Measurements from ENCODE around the gene CADPS2. TPM values are rescaled to one million over a fixed set of nuclear protein-coding genes. Genes with fewer than 3 reads are reported as not detected.

The CADPS2 gene
- total RNA-seq, 1 donor from 2014 or later: 19.1 TPM

- Mint-ChIP-seq H3K9me3 (no peaks in the 10 kb centered on the region), H3K27me3 (ENCODE audit: insufficient read depth, low read depth) (no peaks in the 10 kb centered on the region), H3K4me3 (no peak overlapping the region), H3K4me1 (peaks cover 29% of the 10 kb centered on the region), H3K36me3 (peaks cover under 1% of the 10 kb centered on the region), H3K27ac (no peak overlapping the region)
- no peak overlapping the region for H3K4me2 ChIP-seq
- H3K4me1 ChIP-seq: peaks cover 68% of the 10 kb centered on the region
- H4K20me1 ChIP-seq (ENCODE audit: low read depth): no peaks in the 10 kb centered on the region
- H3K4me3 ChIP-seq: no peak overlapping the region
- H2AFZ ChIP-seq (replicated peaks): no peak overlapping the region
- no peak overlapping the region for H3K9ac ChIP-seq
- H3K27ac ChIP-seq: no peak overlapping the region
- H3F3A ChIP-seq (ENCODE audit: low read depth): peaks cover 79% of the 10 kb centered on the region
- no peaks in the 10 kb centered on the region for H3K36me3 ChIP-seq
- H3K27me3 ChIP-seq: no peaks in the 10 kb centered on the region
- H3K79me2 ChIP-seq (ENCODE audit: low read depth): no peaks in the 10 kb centered on the region
- TF ChIP-seq EZH2phosphoT487 (IDR thresholded peaks at IDR 0.05): no peak
- H3K9me3 ChIP-seq (ENCODE audit: low read depth): no peaks in the 10 kb centered on the region
- no peak for DNase-seq (ENCODE audit: low spot score)
These were observed 368.7 kb downstream of the CADPS2 start for GRCh38 chr7:122517576-122517975.

- Mint-ChIP-seq H3K4me3 (no peak overlapping the region), H3K9me3 (no peaks in the 10 kb centered on the region), H3K36me3 (no peaks in the 10 kb centered on the region), H3K27me3 (ENCODE audit: insufficient read depth, low read depth) (no peaks in the 10 kb centered on the region), H3K27ac (peak overlapping the region; percentile 8), H3K4me1 (peaks cover 18% of the 10 kb centered on the region)
- no peaks in the 10 kb centered on the region for H3K79me2 ChIP-seq (ENCODE audit: low read depth)
- no peaks in the 10 kb centered on the region for H4K20me1 ChIP-seq (ENCODE audit: low read depth)
- peaks cover 62% of the 10 kb centered on the region for H3F3A ChIP-seq (ENCODE audit: low read depth)
- no peaks in the 10 kb centered on the region for H3K9me3 ChIP-seq (ENCODE audit: low read depth)
- no peak overlapping the region for H3K4me3 ChIP-seq
- no peak overlapping the region for H3K27ac ChIP-seq
- no peak overlapping the region for H2AFZ ChIP-seq (replicated peaks)
- H3K9ac ChIP-seq: no peak overlapping the region
- H3K4me1 ChIP-seq: peaks cover 60% of the 10 kb centered on the region
- DNase-seq (ENCODE audit: low spot score): no peak
- no peaks in the 10 kb centered on the region for H3K27me3 ChIP-seq
- H3K4me2 ChIP-seq: no peak overlapping the region
- TF ChIP-seq EZH2 (IDR thresholded peaks at IDR 0.05) (no peak), EZH2phosphoT487 (IDR thresholded peaks at IDR 0.05) (no peak), CTCF (IDR thresholded peaks at IDR 0.05) (no peak)
- H3K36me3 ChIP-seq: no peaks in the 10 kb centered on the region
These were observed 370.9 kb downstream of the CADPS2 start for GRCh38 chr7:122515404-122515803.

- no peaks in the 10 kb centered on the region for H3K27me3 ChIP-seq
- H3F3A ChIP-seq (ENCODE audit: low read depth): peaks cover 28% of the 10 kb centered on the region
- H3K4me2 ChIP-seq: no peak overlapping the region
- TF ChIP-seq CTCF (IDR thresholded peaks at IDR 0.05) (no peak), EZH2 (IDR thresholded peaks at IDR 0.05) (no peak), EZH2phosphoT487 (IDR thresholded peaks at IDR 0.05) (no peak)
- Mint-ChIP-seq H3K27me3 (ENCODE audit: insufficient read depth, low read depth) (no peaks in the 10 kb centered on the region), H3K9me3 (no peaks in the 10 kb centered on the region), H3K4me3 (no peak overlapping the region), H3K4me1 (peaks cover 15% of the 10 kb centered on the region), H3K27ac (no peak overlapping the region), H3K36me3 (no peaks in the 10 kb centered on the region)
- no peaks in the 10 kb centered on the region for H4K20me1 ChIP-seq (ENCODE audit: low read depth)
- H3K9me3 ChIP-seq (ENCODE audit: low read depth): no peaks in the 10 kb centered on the region
- H2AFZ ChIP-seq (replicated peaks): no peak overlapping the region
- H3K79me2 ChIP-seq (ENCODE audit: low read depth): no peaks in the 10 kb centered on the region
- no peak overlapping the region for H3K27ac ChIP-seq
- H3K4me1 ChIP-seq: peaks cover 43% of the 10 kb centered on the region
- H3K36me3 ChIP-seq: no peaks in the 10 kb centered on the region
- no peak overlapping the region for H3K9ac ChIP-seq
- no peak overlapping the region for H3K4me3 ChIP-seq
- no peak for DNase-seq (ENCODE audit: low spot score)
These were observed 375.0 kb downstream of the CADPS2 start for GRCh38 chr7:122511268-122511667.

GRCh38 chr7:122507591-122507990 lies 378.7 kb downstream of the CADPS2 start:
- no peaks in the 10 kb centered on the region for H4K20me1 ChIP-seq (ENCODE audit: low read depth)
- H3K4me2 ChIP-seq: no peak overlapping the region
- H3K27me3 Mint-ChIP-seq (ENCODE audit: insufficient read depth, low read depth): no peaks in the 10 kb centered on the region
- H2AFZ ChIP-seq (replicated peaks): no peak overlapping the region
- H3K9me3 ChIP-seq (ENCODE audit: low read depth): no peaks in the 10 kb centered on the region
- H3K4me3 Mint-ChIP-seq: no peak overlapping the region
- no peak overlapping the region for H3K27ac Mint-ChIP-seq
- no peak overlapping the region for H3K4me3 ChIP-seq
- no peak overlapping the region for H3K27ac ChIP-seq
- H3K4me1 Mint-ChIP-seq: peaks cover 7% of the 10 kb centered on the region
- TF ChIP-seq EZH2phosphoT487 (IDR thresholded peaks at IDR 0.05) (no peak), EZH2 (IDR thresholded peaks at IDR 0.05) (no peak), CTCF (IDR thresholded peaks at IDR 0.05) (no peak)
- H3K79me2 ChIP-seq (ENCODE audit: low read depth): no peaks in the 10 kb centered on the region
- H3F3A ChIP-seq (ENCODE audit: low read depth): peaks cover 18% of the 10 kb centered on the region
- peaks cover 28% of the 10 kb centered on the region for H3K4me1 ChIP-seq
- DNase-seq (ENCODE audit: low spot score): no peak
- H3K9me3 Mint-ChIP-seq: no peaks in the 10 kb centered on the region
- no peaks in the 10 kb centered on the region for H3K36me3 Mint-ChIP-seq
- H3K27me3 ChIP-seq: no peaks in the 10 kb centered on the region
- no peak overlapping the region for H3K9ac ChIP-seq
- no peaks in the 10 kb centered on the region for H3K36me3 ChIP-seq

Data from neural progenitor cell (in vitro differentiated cells).